ENCODE results near the gene MOSPD3. TPM values are rescaled to one million over a fixed set of nuclear protein-coding genes. Genes with fewer than 3 reads are reported as not detected.
A peak's percentile ranks its signal among the peaks of the same experiment; 100 is the strongest.
"Not testable (repeated sequence)": the region's sequence is repeated elsewhere in the genome, so short reads cannot be mapped to it uniquely, and the experiment has no call there.

The MOSPD3 gene
- total RNA-seq (10 to 100 TPM in 6 of 7 donors, 1 to 10 TPM in 1; 9.4 to 27.7 (median 24.7) TPM), polyA plus RNA-seq (10 to 100 TPM in 1 of 2 donors, 1 to 10 TPM in 1; 9.2 to 24.4 TPM)
- long read RNA-seq, donor 1, transcript MOSPD3-203 (5 exons, 1,191 nt) = major isoform, 9 of 18 reads
- long read RNA-seq, donor 1, partial matches to known transcripts = 3 of 18 reads
- long read RNA-seq, donor 1, other reads (novel, unspliced or antisense) = 1 of 18 reads
- long read RNA-seq, donor 2, transcript MOSPD3-203 (5 exons, 1,191 nt) = major isoform, 6 of 11 reads
- long read RNA-seq, donor 2, partial matches to known transcripts = 0 of 11 reads
- long read RNA-seq, donor 2, other reads (novel, unspliced or antisense) = 0 of 11 reads
- long read RNA-seq, donor 3, transcript MOSPD3-203 (5 exons, 1,191 nt) = major isoform, 40 of 57 reads
- long read RNA-seq, donor 3, partial matches to known transcripts = 4 of 57 reads
- long read RNA-seq, donor 3, other reads (novel, unspliced or antisense) = 7 of 57 reads

- peak; percentile 99 to 100 (median 99) for DNase-seq
- Histone ChIP-seq H3K36me3 (no peaks in the 10 kb centered on the region), H3K4me3 (peak within 1 kb of the TSS; percentile 48), H3K9me3 (no peaks in the 10 kb centered on the region), H3K27ac (peak within 1 kb of the TSS; percentile 25 to 87), H3K27me3 (no peaks in the 10 kb centered on the region), H3K4me1 (ENCODE audit: insufficient read depth) (peaks cover 6% of the 10 kb centered on the region)
- WGBS, 3 donors = 0 to 1% (median 0%) methylated on average over 60 to 61 of the region's 61 CpGs
- no peak for TF ChIP-seq CTCF (IDR thresholded peaks at IDR 0.05)
- peak; percentile 86 for TF ChIP-seq EP300 (IDR thresholded peaks at IDR 0.05)
- peak; percentile 58 for TF ChIP-seq POLR2A (IDR thresholded peaks at IDR 0.05)
- intact Hi-C loops (cut with DNase I) = loop anchor here in 1 of 4 donors (2.0 kb wide), 2 partner anchors 25 to 65 kb away; partner anchors contain the start of genes FBXO24 and LRCH4
Observed at GRCh38 chr7:100611983-100612729, at the start of gene MOSPD3. MOSPD3 (plus strand) TSS chr7:100612540; CDS start chr7:100612792, 252 bp downstream.

GRCh38 chr7:100563100-100563564, 49.2 kb upstream of the MOSPD3 start:
- no peak overlapping the region for H3K27ac ChIP-seq
- WGBS, 3 donors = 91 to 96% (median 91%) methylated on average over 8 of the region's 8 CpGs
- DNase-seq = no peak
- H3K4me3 ChIP-seq = no peak overlapping the region
- peaks cover 11% of the 10 kb centered on the region for H3K4me1 ChIP-seq (ENCODE audit: insufficient read depth)
- intact Hi-C loops (cut with DNase I) = loop anchor here (5.0 kb wide), 4 partner anchors 91 to 129 kb away; partner anchors contain the start of gene GIGYF1 (in 1 of the 4)
- TF ChIP-seq POLR2A (IDR thresholded peaks at IDR 0.05) (no peak), EP300 (IDR thresholded peaks at IDR 0.05) (no peak), CTCF (IDR thresholded peaks at IDR 0.05) (no peak)
- H3K9me3 ChIP-seq = no peaks in the 10 kb centered on the region
- H3K27me3 ChIP-seq = no peaks in the 10 kb centered on the region
- no peaks in the 10 kb centered on the region for H3K36me3 ChIP-seq

- WGBS, 3 donors = 36 to 42% (median 41%) methylated on average over 11 to 12 of the region's 12 CpGs
- H3K27me3 ChIP-seq = no peaks in the 10 kb centered on the region
- no peaks in the 10 kb centered on the region for H3K36me3 ChIP-seq
- H3K4me1 ChIP-seq (ENCODE audit: insufficient read depth) = peaks cover 15% of the 10 kb centered on the region
- no peaks in the 10 kb centered on the region for H3K9me3 ChIP-seq
- H3K4me3 ChIP-seq = no peak overlapping the region
- peak; percentile 79 to 90 (median 87) for TF ChIP-seq CTCF (IDR thresholded peaks at IDR 0.05)
- no peak for TF ChIP-seq EP300 (IDR thresholded peaks at IDR 0.05)
- peak overlapping the region in 1 of 2 donors; percentile 18 for H3K27ac ChIP-seq
- intact Hi-C loops (cut with DNase I) = loop anchor here (5.0 kb wide), 4 partner anchors 92 to 128 kb away; partner anchors contain the start of gene GIGYF1 (in 1 of the 4)
- peak; percentile 74 to 88 (median 85) for DNase-seq
Observed at GRCh38 chr7:100563809-100564400, 48.4 kb upstream of the MOSPD3 start.

- not testable (repeated sequence) for DNase-seq, H3K9me3 ChIP-seq, H3K4me3 ChIP-seq, H3K27me3 ChIP-seq, H3K36me3 ChIP-seq
- H3K27ac ChIP-seq = peak overlapping the region in 1 of 2 donors; percentile 18
- H3K4me1 ChIP-seq (ENCODE audit: insufficient read depth) = peaks cover 15% of the 10 kb centered on the region
- intact Hi-C loops (cut with DNase I) = loop anchor here (5.0 kb wide), 4 partner anchors 92 to 128 kb away; partner anchors contain the start of gene GIGYF1 (in 1 of the 4)
- WGBS, 3 donors = 82 to 86% (median 85%) methylated on average over 6 of the region's 6 CpGs
Observed at GRCh38 chr7:100564405-100564804, 47.9 kb upstream of the MOSPD3 start.
